H1 (cell line): Measurements from ENCODE around the gene ZNF366. TPM values are rescaled to one million over a fixed set of nuclear protein-coding genes. Genes with fewer than 3 reads are reported as not detected.

Experiments
- CTCF ChIA-PET: fragments of 300-600 bp; sonication (Branson Sonifier 250); formaldehyde crosslinking; loops from one replicate; lab custom pipeline; 2021; ENCODE audit not compliant: partially characterized antibody; lab: Charles Lee
- POLR2A ChIA-PET: fragments of 300-600 bp; sonication (Branson Sonifier 250); formaldehyde crosslinking; loops from one replicate; lab custom pipeline; 2021; ENCODE audit warnings: inconsistent platforms; ENCODE audit not compliant: partially characterized antibody; lab: Charles Lee
- DNase-seq, 2 experiments: peaks; one replicate each; pipeline versions ENCODE4 v3.0.0 to v3.0.0-alpha.2; 2010 to 2022; ENCODE audit warnings: low spot score in 2 of 2, low read depth in 1 of 2, mixed read lengths in 1 of 2
- FAIRE-seq: peaks from 2 replicates; lab custom pipeline; 2011; peaks lifted over from hg19 to GRCh38; lab: Jason Lieb, UNC
- H2AFZ ChIP-seq: 2 replicates; pipeline ENCODE4 v1.8.1; 2012; ENCODE audit warnings: low read length, inconsistent platforms
- H2AK5ac ChIP-seq: 2 replicates; pipeline ENCODE4 v1.6.1; 2013; ENCODE audit warnings: low read depth, low read length
- H2BK120ac ChIP-seq: replicated peaks from 2 replicates; pipeline ENCODE3; 2013; ENCODE audit warnings: low read depth, low read length, inconsistent platforms
- H2BK12ac ChIP-seq: 2 replicates; pipeline ENCODE4 v1.6.1; 2013; ENCODE audit warnings: low read depth, low read length
- H2BK15ac ChIP-seq: 2 replicates; pipeline ENCODE4 v1.6.1; 2013; ENCODE audit warnings: low read length
- H2BK20ac ChIP-seq: 2 replicates; pipeline ENCODE4 v1.6.1; 2013; ENCODE audit warnings: low read length
- H2BK5ac ChIP-seq: 2 replicates; pipeline ENCODE4 v1.6.1; 2013; ENCODE audit warnings: low read depth, low read length
- H3K14ac ChIP-seq: 2 replicates; pipeline ENCODE4 v1.6.1; 2013; ENCODE audit warnings: inconsistent platforms; ENCODE audit not compliant: insufficient read length
- H3K18ac ChIP-seq: 2 replicates; pipeline ENCODE4 v1.6.1; 2013; ENCODE audit warnings: low read length; ENCODE audit errors: extremely low read depth
- H3K23ac ChIP-seq: 2 replicates; pipeline ENCODE4 v1.6.1; 2013; ENCODE audit warnings: inconsistent platforms; ENCODE audit not compliant: insufficient read length
- H3K23me2 ChIP-seq: 2 replicates; pipeline ENCODE4 v1.6.1; 2013; ENCODE audit warnings: low read depth, low read length
- H3K27ac ChIP-seq: 2 replicates; pipeline ENCODE4 v1.6.1; 2011; ENCODE audit warnings: low read depth, low read length, inconsistent platforms
- H3K27me3 ChIP-seq, 4 experiments: replicated peaks in 1 of 4; 1 replicate in 1 of 4; 2 replicates in 3 of 4; pipeline versions ENCODE4 v1.6.1 to v1.8.1; 2011 to 2013; ENCODE audit warnings: low read length in 3 of 4, mild to moderate bottlenecking in 3 of 4, inconsistent platforms in 2 of 4, mixed read lengths in 2 of 4, moderate library complexity in 1 of 4; ENCODE audit not compliant: control insufficient read depth in 3 of 4, insufficient read depth in 3 of 4; ENCODE audit errors: extremely low read depth in 1 of 4
- H3K36me3 ChIP-seq, 4 experiments: 2 replicates each; pipeline versions ENCODE4 v1.6.1 to v1.8.1; 2011 to 2013; ENCODE audit warnings: mild to moderate bottlenecking in 4 of 4, low read length in 3 of 4, moderate library complexity in 2 of 4, control low read depth in 1 of 4, inconsistent platforms in 1 of 4; ENCODE audit not compliant: insufficient read depth in 4 of 4, control insufficient read depth in 2 of 4
- H3K4ac ChIP-seq: replicated peaks from 2 replicates; pipeline ENCODE3; 2013; ENCODE audit warnings: low read length, low read depth, mixed read lengths, inconsistent platforms; ENCODE audit not compliant: insufficient read length
- H3K4me1 ChIP-seq, 4 experiments: replicated peaks in 1 of 4; 1 replicate in 1 of 4; 2 replicates in 3 of 4; pipeline versions ENCODE4 v1.6.1 to v1.8.1; 2011 to 2013; ENCODE audit warnings: low read length in 3 of 4, inconsistent platforms in 2 of 4, mixed read lengths in 1 of 4; ENCODE audit not compliant: insufficient read depth in 4 of 4, control insufficient read depth in 3 of 4
- H3K4me2 ChIP-seq, 2 experiments: 2 replicates each; pipeline versions ENCODE4 v1.6.1 to v1.8.1; 2011 to 2013; ENCODE audit warnings: low read depth in 2 of 2, low read length in 2 of 2, control low read depth in 1 of 2, inconsistent platforms in 1 of 2, mild to moderate bottlenecking in 1 of 2; ENCODE audit not compliant: insufficient read depth in 1 of 2
- H3K4me3 ChIP-seq, 4 experiments: fragments of 200-600, 300-600 bp in 1 of 4; sonication (generic), shearing (Covaris generic), sonication (Bioruptor Twin) in 1 of 4; 2 replicates each; pipeline versions ENCODE4 v1.5.1 to v1.8.1; 2011 to 2016; ENCODE audit warnings: low read length in 4 of 4, low read depth in 3 of 4, control low read depth in 2 of 4, inconsistent platforms in 2 of 4, mild to moderate bottlenecking in 2 of 4, mixed read lengths in 1 of 4, moderate library complexity in 1 of 4; ENCODE audit not compliant: insufficient read depth in 2 of 4; ENCODE audit errors: extremely low read depth in 1 of 4
- H3K56ac ChIP-seq: replicated peaks from 2 replicates; pipeline ENCODE3; 2013; ENCODE audit warnings: low read depth, mild to moderate bottlenecking, mixed read lengths, low read length, inconsistent platforms; ENCODE audit not compliant: insufficient read length
- H3K79me1 ChIP-seq: 2 replicates; pipeline ENCODE4 v1.6.1; 2013; ENCODE audit warnings: low read depth, low read length, control low read depth
- H3K79me2 ChIP-seq, 2 experiments: 2 replicates each; pipeline versions ENCODE4 v1.6.1 to v1.8.1; 2012 to 2013; ENCODE audit warnings: low read length in 2 of 2, mild to moderate bottlenecking in 2 of 2, inconsistent platforms in 1 of 2; ENCODE audit not compliant: insufficient read depth in 2 of 2, control insufficient read depth in 1 of 2
- H3K9ac ChIP-seq, 4 experiments: replicated peaks in 1 of 4; 1 replicate in 1 of 4; 2 replicates in 3 of 4; pipeline versions ENCODE4 v1.6.1 to v1.8.1; 2011 to 2013; ENCODE audit warnings: low read depth in 3 of 4, low read length in 3 of 4, control low read depth in 2 of 4, mild to moderate bottlenecking in 2 of 4, moderate library complexity in 2 of 4, inconsistent platforms in 1 of 4; ENCODE audit errors: extremely low read depth in 1 of 4
- H3K9me3 ChIP-seq, 2 experiments: 2 replicates each; pipeline versions ENCODE4 v1.6.1 to v1.8.1; 2012 to 2013; ENCODE audit warnings: mild to moderate bottlenecking in 2 of 2, moderate library complexity in 2 of 2, control low read depth in 1 of 2, inconsistent platforms in 1 of 2, low read depth in 1 of 2, low read length in 1 of 2, mixed read lengths in 1 of 2; ENCODE audit not compliant: insufficient read depth in 2 of 2
- H4K20me1 ChIP-seq, 2 experiments: replicated peaks in 1 of 2; 2 replicates each; pipeline versions ENCODE3 to v1.8.1; 2011 to 2013; ENCODE audit warnings: inconsistent platforms in 2 of 2, low read length in 2 of 2, mild to moderate bottlenecking in 1 of 2; ENCODE audit not compliant: insufficient read depth in 2 of 2, control insufficient read depth in 1 of 2
- H4K5ac ChIP-seq: 2 replicates; pipeline ENCODE4 v1.6.1; 2013; ENCODE audit warnings: low read length, low read depth, mixed read lengths, inconsistent platforms; ENCODE audit not compliant: insufficient read length
- H4K8ac ChIP-seq: 2 replicates; pipeline ENCODE4 v1.8.0; 2013; ENCODE audit warnings: mild to moderate bottlenecking, moderate library complexity, low read length, inconsistent platforms; ENCODE audit not compliant: insufficient read depth; ENCODE audit errors: extremely low read depth
- H4K91ac ChIP-seq: replicated peaks from 2 replicates; pipeline ENCODE3; 2013; ENCODE audit warnings: low read length, mixed read lengths, inconsistent platforms; ENCODE audit not compliant: insufficient read length
- BRCA1 ChIP-seq: IDR thresholded peaks from 2 replicates; pipeline ENCODE4 v1.6.1; 2012; ENCODE audit warnings: low read depth, low read length, improper control_type of control experiment
- CHD1 ChIP-seq: IDR thresholded peaks from 2 replicates; pipeline ENCODE4 v1.6.1; 2012; ENCODE audit warnings: low read depth, low read length, improper control_type of control experiment
- TCF12 ChIP-seq: IDR thresholded peaks from 2 replicates; pipeline ENCODE4 v1.6.1; 2011; ENCODE audit warnings: low read depth, mild to moderate bottlenecking, low read length
- WGBS, 2 experiments: shearing (Covaris generic) in 1 of 2; methylation state at CpG; one replicate each; pipeline versions ENCODE4 v1.1.6 to v1.1.7; 2013 to 2015; ENCODE audit warnings: low lambda C conversion rate in 2 of 2, mixed read lengths in 2 of 2, inconsistent platforms in 1 of 2, low coverage in 1 of 2, missing lambda C conversion rate in 1 of 2; ENCODE audit not compliant: insufficient replicate concordance in 2 of 2, insufficient coverage in 1 of 2, insufficient read length in 1 of 2; ENCODE audit errors: extremely low coverage in 1 of 2, missing lambda C conversion rate in 1 of 2; 5-methylcytosine and 5-hydroxymethylcytosine counted together
- polyA plus RNA-seq, 7 experiments: library from polyadenylated mRNA; depleted of rRNA in 3 of 7; stranded (reverse) in 5 of 7; unstranded in 2 of 7; fragments of >200 nt in 5 of 7; fragments of 200-250 nt in 2 of 7; gene quantifications; 1 replicate in 5 of 7; 2 replicates in 1 of 7; 4 replicates in 1 of 7; pipeline versions ENCODE4 v1.2.1 to v1.2.3, GENCODE V29; 2011 to 2013; ENCODE audit warnings: missing spikeins in 2 of 7, mixed read lengths in 2 of 7
- total RNA-seq: library from RNA; stranded (reverse); fragmentation: NEBNext Ultra II Directional; extraction: Animal tissue kit (Norgen Biotek cat#: 25700); gene quantifications from 2 replicates; pipeline ENCODE4 v1.2.1, GENCODE V29; 2021

Gene ZNF366
- total and polyA plus RNA-seq, 2 of the 8 experiments (the other 6 are each of a cell fraction or from before 2014, with no cell fraction given), result not detected

DNA sequence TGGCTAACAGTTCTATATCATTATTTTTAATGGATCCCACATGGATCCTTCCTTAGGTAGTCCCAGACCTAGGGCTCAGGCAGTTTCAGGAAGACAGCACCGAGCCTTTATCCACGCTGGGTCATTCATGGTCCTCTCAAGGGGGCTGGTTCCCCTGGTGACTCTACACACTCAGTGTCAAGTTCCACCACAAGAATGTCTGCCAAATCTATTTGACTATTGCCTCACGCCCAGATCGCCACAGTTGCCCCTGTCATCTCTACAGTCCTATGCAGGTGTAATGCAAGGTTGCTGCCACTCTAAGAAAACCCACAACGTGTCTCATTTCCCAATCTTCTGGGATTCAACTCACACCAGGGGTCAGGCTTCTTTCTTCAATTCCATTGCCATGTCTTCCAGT, 8.0 kb upstream of the ZNF366 start:
- Histone ChIP-seq H2BK12ac (no peak overlapping the region), H3K23me2 (no peaks in the 10 kb centered on the region), H2AFZ (0 out of 2 replicates have a peak overlapping the region, but pooled peaks have one; percentile 40), H3K18ac (no peak overlapping the region), H3K79me1 (no peaks in the 10 kb centered on the region), H3K9ac (no peak overlapping the region), H3K14ac (no peak overlapping the region), H3K9me3 (no peaks in the 10 kb centered on the region; a peak in 1 of 4 replicates), H3K23ac (no peak overlapping the region), H3K4me2 (no peak overlapping the region), H3K27ac (no peak overlapping the region), H2BK5ac (no peak overlapping the region), H4K91ac (no peak overlapping the region), H4K20me1 (no peaks in the 10 kb centered on the region), H3K79me2 (no peaks in the 10 kb centered on the region), H2BK20ac (0 out of 2 replicates have a peak overlapping the region, but pooled peaks have one; percentile 13), H3K27me3 (no peaks in the 10 kb centered on the region), H4K8ac (no peak overlapping the region), H3K4ac (no peak overlapping the region), H3K4me1 (peaks cover 0 to 8% (median 1%) of the 10 kb centered on the region in 4 experiments; a peak in 1 of 7 replicates), H2BK120ac (no peak overlapping the region), H3K36me3 (no peaks in the 10 kb centered on the region), H2AK5ac (no peak overlapping the region), H3K56ac (no peak overlapping the region), H2BK15ac (no peak overlapping the region), H4K5ac (no peak overlapping the region), H3K4me3 (no peak overlapping the region)
- DNase-seq, result no peak
- CTCF ChIA-PET, result interaction anchor here (4.0 kb wide), 1 partner anchor 9 kb away, joined by 23 read pairs; no protein-coding TSS in a partner anchor
- 80% methylated on average over 5 of the region's 5 CpGs; no CpG with 5 or more reads in 1 of the 2 experiments for whole genome bisulfite sequencing, 2 experiments
- POLR2A ChIA-PET, result no interaction called here
- FAIRE-seq, result no peak
- TF ChIP-seq BRCA1 (no peak), CHD1 (no peak), TCF12 (no peak)
